GM19099 (cell line): ENCODE data around the gene EGF.

Experiments used
- POLR2A ChIP-seq: IDR thresholded peaks from 3 replicates; pipeline ENCODE4 v1.6.1; 2011; ENCODE audit warnings: low read depth; ENCODE audit not compliant: insufficient read length; ENCODE audit errors: extremely low read depth

The EGF gene

GRCh38 chr4:109996526-109996925 lies 83.8 kb downstream of the EGF start:
- no peak for TF ChIP-seq POLR2A

GRCh38 chr4:109998867-109999584 lies 86.3 kb downstream of the EGF start:
- TF ChIP-seq POLR2A = no peak

- TF ChIP-seq POLR2A = no peak
These were observed 86.9 kb downstream of the EGF start for GRCh38 chr4:109999585-109999912.

- TF ChIP-seq POLR2A = no peak
These were observed 89.6 kb downstream of the EGF start for GRCh38 chr4:110002326-110002725.

GRCh38 chr4:110003401-110004187 lies 90.9 kb downstream of the EGF start:
- no peak for TF ChIP-seq POLR2A

- no peak for TF ChIP-seq POLR2A
These were observed 91.9 kb downstream of the EGF start for GRCh38 chr4:110004556-110004955.

GRCh38 chr4:110005461-110006056 lies 92.9 kb downstream of the EGF start:
- TF ChIP-seq POLR2A = no peak

- no peak for TF ChIP-seq POLR2A
These were observed 94.5 kb downstream of the EGF start for GRCh38 chr4:110007217-110007616.

GRCh38 chr4:110008540-110008939 lies 95.9 kb downstream of the EGF start:
- no peak for TF ChIP-seq POLR2A

GRCh38 chr4:110009550-110009949 lies 96.9 kb downstream of the EGF start:
- TF ChIP-seq POLR2A = no peak

- TF ChIP-seq POLR2A = no peak
These were observed 98.1 kb downstream of the EGF start for GRCh38 chr4:110010797-110011196.

- no peak for TF ChIP-seq POLR2A
These were observed 100.2 kb downstream of the EGF start for GRCh38 chr4:110012917-110013316.

GRCh38 chr4:110014233-110014632 lies 101.5 kb downstream of the EGF start:
- no peak for TF ChIP-seq POLR2A

- TF ChIP-seq POLR2A = no peak
These were observed 106.5 kb downstream of the EGF start for GRCh38 chr4:110019153-110019552.

- TF ChIP-seq POLR2A = no peak
These were observed 107.5 kb downstream of the EGF start for GRCh38 chr4:110020139-110020538.
